ENCODE results near the gene REX1BD.

REX1BD gene

DNA sequence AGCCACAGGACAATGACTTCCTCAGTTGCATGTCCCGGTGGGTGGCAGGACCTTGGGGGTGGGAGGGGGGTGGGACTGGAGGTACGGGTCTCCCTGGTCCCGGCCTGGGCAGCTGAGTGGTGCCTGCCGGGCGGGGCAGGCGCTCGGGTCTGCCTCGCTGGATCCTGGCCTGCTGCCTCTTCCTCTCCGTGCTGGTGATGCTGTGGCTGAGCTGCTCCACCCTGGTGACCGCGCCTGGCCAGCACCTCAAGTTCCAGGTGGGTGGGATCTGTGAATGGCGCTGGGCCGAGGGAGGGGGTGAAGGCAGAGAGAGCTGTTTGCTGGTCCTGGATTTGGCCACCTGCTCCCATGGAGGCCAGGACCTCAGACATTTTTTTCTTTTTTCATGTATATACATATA, 29.6 kb downstream of the REX1BD start:
- no peak for DNase-seq

DNA sequence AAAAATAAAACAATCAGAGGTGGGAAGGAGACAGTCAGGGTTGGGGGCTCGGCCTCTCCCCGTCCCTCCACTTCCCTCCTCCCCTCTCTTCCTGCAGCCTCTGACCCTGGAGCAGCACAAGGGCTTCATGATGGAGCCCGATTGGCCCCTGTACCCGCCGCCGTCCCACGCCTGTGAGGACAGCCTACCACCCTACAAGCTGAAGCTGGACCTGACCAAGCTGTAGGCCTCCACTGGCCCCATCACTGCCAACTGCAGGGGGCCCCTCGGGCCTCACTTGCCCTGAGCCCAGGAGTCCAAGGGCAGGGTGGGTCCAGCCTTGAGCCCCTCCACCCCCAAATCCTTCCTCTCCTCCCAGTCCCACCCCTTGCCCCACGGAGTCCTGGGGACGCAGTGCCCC, 31.7 kb downstream of the REX1BD start:
- DNase-seq = no peak

DNA sequence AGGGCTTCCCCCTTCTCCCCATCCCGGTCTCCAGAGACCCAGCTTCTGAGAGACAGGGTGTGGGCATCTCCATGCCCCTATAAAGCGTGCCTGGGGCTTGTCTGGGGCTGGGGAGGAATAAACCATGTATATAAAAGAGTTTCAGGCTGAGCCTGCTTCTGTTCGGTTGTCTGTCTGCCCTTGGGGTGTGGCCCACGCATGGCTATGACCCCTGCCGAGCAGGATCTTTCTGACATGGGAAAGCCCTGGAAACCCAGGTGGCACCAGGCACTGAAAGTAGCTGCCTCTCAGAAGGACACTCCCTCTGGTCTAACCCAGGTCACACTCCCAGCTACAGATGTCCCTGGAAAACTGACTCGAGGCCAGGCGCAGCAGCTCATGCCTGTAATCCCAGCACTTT, 32.3 kb downstream of the REX1BD start:
- no peak for DNase-seq

DNA sequence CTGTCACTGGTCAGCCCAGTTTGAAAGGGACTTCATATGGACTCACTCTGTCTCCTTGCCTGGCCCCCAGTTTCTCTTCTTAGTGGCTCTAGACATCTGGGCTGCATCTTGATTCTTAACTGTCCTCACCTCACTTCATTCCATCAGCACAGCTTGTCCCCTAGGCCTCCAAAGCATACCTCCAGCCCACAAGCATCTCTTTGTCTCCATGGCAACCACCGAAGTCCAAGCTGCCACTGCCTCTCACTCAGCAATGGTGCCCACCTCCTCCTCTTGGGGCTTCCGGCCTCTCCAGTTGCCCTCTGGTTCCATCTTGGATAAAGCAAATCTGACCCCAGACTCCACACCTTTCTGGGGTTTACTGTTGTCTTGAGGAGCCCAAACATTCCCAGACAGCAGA, 38.3 kb downstream of the REX1BD start:
- DNase-seq = no peak

DNA sequence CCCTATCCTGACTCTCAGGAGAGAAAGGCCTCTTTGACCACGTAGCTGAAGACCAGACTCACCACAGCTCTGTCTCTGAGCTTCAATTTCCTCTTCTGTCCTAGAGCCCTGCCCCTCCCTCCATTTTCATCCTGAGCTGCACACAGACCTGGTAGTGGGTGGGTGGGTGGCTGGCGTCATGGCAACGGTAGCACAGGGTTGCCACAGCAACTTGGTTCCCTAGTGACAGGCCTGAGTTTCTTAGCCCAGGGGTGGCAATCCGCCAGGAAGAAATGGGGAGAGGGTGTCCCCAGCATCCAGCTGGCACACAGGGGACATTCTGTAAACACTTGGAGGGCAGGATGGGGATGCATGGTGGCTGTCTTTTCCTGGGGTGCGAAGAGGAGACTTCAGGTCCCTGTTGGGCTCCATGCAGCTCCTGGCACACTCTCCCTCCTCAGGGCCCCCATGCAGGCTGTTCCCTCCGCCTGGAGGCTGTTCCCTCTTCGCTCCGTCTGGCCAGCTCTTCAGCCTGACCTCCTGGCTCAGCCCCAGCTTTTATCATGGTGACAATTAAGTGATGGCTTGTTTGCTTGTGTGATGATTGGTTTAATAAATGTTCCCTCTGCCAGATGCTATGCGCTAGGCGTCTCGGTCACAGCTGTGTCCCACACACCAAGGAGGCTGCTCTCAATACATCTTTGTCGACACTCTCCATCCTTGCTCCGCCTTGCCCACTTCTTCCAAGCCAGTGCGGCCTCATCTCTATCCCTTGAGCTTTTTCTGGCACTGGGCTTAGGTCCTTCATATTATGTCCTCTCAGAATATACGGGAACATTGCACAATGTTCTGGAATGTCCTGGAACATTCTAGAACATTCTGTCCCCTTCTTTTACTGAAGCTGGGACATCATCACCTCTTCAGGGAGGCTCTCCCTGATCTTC, 40.8 kb downstream of the REX1BD start:
- DNase-seq = no peak

DNA sequence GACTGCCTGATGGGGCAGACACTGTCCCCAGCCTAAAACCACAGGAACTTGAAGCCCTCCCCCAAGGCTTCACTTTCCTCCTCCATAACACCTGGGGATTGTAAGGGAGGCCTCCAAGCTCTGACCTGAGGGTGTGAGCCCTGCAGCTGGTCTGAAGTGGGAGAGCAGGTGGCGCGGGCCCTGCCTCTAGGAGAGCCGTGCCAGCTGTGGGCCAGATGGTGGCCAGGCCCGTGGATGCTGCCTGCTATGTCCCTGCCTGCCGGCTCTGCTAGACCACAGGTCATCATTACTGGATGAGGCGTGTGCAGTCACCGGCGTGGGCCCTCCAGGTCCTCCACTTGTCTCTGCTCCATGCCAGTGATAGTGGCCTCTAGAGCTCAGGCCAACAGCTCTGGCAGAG, 44.7 kb downstream of the REX1BD start:
- no peak for DNase-seq

DNA sequence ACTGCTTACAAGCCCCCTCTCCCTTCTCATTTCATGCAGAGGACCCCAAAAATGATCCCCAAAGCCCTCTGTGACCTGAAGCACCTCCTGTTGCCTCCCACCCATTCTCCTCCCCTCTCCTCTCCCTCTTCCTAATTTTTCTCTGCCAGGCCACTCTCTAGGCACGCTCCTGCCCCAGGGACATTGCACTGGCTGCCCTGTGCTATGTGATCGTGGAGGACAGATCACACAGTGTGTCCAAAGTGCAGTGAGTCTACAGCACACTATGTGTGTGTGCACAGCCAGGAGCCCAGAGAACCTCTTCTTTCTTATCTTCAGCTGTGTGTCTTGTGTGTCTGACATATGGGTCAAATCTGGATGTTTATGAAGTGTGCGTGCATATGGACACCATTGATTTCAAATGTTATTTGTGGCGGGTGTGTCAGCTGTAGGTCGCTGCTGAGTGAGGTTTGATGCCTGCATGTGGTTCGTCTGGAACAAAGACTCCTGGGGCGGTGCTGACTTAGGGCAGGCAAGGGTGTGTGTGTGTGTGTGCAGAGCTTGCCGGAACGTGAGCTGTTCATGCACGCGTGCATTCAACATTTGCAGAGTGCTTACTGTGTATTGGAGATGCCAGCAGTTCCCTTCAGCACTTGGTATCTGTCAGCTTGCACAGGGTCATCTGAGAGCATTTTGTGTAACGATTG, 46.2 kb downstream of the REX1BD start:
- DNase-seq = no peak

DNA sequence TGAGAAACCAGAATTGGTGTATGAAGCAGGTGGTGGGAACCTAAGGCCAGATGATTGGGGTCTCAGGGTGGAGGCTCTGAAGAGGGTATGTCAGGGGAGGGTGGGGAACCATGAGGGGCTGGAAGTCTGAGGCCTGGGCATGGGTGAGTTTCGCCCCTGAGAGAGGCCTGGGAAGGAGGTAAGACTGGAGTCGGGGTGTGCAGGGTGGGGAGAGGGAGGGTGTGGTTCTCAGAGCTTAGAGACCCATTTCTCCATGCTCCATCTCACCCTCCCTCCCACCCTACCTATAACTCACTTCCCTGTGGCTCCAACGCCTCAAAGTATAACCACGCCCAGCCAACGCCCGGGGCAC, 47.2 kb downstream of the REX1BD start:
- no peak for DNase-seq

DNA sequence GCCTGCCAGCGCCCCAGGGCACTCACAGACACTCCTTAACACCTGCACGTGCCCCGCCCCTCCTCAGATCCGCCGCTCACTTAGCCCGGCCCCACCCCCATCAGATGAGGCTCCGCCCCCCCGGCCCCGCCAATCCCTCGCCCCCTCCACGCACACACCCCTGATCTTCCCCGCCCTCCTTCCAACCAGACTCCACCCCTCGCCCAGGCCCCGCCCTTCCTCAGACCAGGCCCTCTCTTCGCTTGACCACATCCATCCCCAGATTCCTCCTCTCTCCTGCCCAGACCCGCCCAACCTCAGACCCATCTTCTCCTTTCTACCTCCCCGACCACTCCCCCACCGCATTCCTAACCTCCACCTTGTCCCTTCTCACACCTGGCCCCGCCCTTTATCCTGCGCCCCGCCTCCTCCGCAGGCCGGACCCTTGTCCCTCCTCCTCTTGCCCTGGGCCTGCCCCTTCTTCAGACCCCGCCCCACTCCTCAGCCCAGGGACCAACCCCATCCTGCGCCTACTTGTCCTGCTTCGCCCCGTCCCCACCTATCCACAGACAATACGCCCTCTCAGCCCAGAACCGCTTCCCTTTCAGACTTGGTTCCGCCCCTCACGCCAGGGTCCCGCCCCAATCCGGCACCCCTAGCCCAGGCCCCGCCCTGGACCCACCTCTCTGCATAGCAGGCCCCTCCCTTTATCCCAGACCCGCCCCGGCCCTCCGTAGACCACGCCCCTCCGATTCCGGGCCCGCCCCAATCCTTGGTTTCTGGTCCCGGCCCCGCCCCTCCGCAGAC, 47.8 kb downstream of the REX1BD start:
- peak; percentile 57 for DNase-seq

DNA sequence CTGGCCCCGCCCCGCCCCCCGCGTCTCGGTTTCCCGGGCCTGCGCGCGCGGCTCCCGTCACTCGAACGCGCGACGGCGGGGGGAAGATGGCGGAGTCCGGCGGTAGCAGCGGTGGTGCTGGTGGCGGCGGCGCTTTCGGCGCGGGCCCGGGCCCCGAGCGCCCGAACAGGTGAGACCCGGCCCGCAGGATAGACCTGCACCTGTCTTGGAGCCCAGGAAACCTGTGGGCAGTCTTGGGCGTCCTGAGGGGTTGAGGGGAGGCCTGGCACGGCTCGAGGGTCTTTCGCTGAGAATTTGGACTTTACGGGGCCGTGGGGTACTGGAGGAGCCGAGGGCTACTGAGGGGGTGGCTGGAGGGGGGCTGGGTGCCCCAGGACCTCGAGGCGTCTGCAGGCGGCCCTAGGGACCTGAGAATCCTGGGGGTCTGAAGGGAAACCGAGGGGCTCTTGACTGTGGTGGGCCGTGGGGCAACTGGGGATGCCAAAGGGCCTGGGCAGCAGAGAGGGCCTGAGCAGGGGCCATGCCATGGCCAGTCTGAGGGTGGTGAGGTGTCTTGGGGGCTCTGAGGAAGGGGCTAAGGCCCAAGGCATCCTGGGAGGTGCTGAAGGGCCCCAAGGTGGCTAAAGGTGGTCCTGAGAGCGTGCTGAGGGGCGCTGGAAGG, 48.5 kb downstream of the REX1BD start, which contains the start of gene KLHL26:
Gene KLHL26, plus strand, starts transcription at position 60 of the 661 bp plus-strand sequence. Its CDS starts 27 bp downstream, at position 87.
- no peak for DNase-seq

DNA sequence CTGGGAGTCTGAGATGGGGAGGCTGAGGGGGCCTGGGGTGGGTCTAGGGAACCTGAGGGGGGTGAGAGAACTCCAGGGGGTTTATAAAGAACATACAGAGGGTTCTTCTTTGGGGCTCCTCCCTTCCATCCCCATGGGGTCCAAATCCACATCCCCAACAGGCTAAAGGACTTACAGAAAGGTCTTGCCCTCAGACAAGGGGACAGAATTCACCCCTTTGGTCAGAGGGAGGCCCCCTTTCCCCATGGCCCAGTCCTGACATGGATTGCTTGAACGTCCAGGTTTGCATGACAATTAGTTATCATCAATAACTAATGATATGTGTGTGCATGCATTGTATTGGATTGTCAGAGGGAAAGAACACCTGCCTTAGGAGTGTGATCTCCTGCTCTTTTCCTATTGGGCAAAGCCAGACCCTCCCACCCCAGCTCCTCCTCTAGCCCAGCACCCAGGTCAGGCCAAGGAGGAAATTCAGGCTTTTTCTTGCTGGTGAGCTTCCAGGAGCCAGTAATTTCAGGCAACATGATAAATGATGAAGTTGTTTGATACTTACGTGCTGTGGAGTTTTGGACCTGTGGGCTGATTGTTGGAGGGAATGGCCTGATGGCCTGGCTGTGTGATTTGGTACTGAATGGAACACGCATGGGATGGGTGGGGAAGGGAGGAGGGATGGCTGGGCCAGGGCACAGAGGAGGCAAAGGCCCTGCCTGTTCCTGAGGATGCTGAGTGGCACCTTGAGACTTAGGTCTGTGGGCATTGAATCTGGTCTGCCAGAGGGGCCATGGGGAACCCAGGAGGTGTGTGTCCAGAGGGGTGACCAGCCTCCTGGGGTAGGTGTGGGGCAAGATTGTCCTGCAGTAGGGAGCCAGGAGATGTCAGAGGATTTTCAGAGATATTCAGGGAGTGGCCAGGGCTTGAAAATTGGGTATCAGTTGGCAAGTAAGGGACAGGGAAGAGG, 49.4 kb downstream of the REX1BD start:
- no peak for DNase-seq

DNA sequence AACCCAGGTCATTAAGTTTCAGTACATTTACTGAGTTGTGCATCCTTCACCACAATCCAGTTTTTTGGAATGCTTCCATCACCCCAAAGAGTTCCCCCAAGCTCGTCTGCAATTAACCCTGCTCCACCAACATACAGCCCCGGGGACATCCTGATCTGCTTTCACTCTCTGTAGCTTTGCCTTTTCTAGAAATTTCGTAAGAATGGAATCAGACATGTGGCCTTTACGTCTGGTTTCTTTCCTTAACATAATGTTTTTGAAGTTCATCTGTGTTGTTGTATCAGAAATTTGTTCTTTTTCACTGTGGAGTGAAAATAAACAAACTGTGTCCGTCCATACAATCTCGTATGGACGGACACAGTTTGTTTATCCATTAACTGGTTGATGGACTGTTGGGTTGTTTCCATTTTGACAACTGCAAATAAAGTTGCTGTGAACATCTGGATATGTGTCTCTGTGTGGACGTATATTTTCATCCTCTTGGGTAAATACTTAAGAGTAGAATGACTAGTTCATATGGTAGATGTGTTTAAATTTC, 51.2 kb downstream of the REX1BD start:
- DNase-seq = no peak
